HepG2 (cell line): ENCODE measurements around the gene ZSWIM7. TPM values are rescaled to one million over a fixed set of nuclear protein-coding genes. Genes with fewer than 3 reads are reported as not detected.

Source experiments
- ATAC-seq: fragments of 200-7000 bp; cut with Tn5 transposase; 3 replicates; pipeline ENCODE4 v1.9.1; 2020; ENCODE audit warnings: mild to moderate bottlenecking, moderate library complexity
- BruUV-seq: library from RNA; stranded (reverse); fragments of 400-500 nt; replicated peaks from 2 replicates; lab custom pipeline; 2021; lab: Mats Ljungman, UMichigan
- CTCF ChIA-PET: fragments of 300-600 bp; formaldehyde crosslinking; extraction: SDS; loops from one replicate; lab custom pipeline; 2021; ENCODE audit warnings: low total read pairs, inconsistent platforms, low intra/inter-chr PET ratio; lab: Yijun Ruan, JAX
- POLR2A ChIA-PET: fragments of 350-600 bp; sonication (Branson Sonifier 250); formaldehyde crosslinking; loops from one replicate; lab custom pipeline; 2020; ENCODE audit warnings: antibody characterized with exemption, inconsistent platforms; lab: Yijun Ruan, JAX
- DNase-seq: peaks from one replicate; pipeline ENCODE4 v3.0.0-alpha.2; 2015; ENCODE audit warnings: low spot score
- FAIRE-seq: peaks from 3 replicates; lab custom pipeline; 2011; peaks lifted over from hg19 to GRCh38; lab: Jason Lieb, UNC
- H2AFZ ChIP-seq: one replicate; pipeline ENCODE4 v1.6.1; 2011; ENCODE audit warnings: low read length, inconsistent platforms
- H3K27ac ChIP-seq: fragments of 300-600 bp; 3 replicates; pipeline ENCODE4 v1.8.0; 2011; ENCODE audit warnings: mixed run types, mild to moderate bottlenecking, mixed read lengths, low read length, inconsistent platforms; ENCODE audit not compliant: insufficient read depth; ENCODE audit errors: extremely low read length
- H3K27me3 ChIP-seq, 2 experiments: fragments of 200-600 bp in 1 of 2; 2 replicates in 1 of 2; 3 replicates in 1 of 2; pipeline versions ENCODE4 v1.6.0 to v1.8.0; 2011; ENCODE audit warnings: low read length in 2 of 2, mild to moderate bottlenecking in 2 of 2, moderate library complexity in 2 of 2, inconsistent platforms in 1 of 2; ENCODE audit not compliant: insufficient read depth in 2 of 2, control insufficient read depth in 1 of 2
- H3K36me3 ChIP-seq, 2 experiments: fragments of 200-600 bp in 1 of 2; replicated peaks in 1 of 2; 2 replicates in 1 of 2; 3 replicates in 1 of 2; pipeline versions ENCODE4 v1.5.1 to v1.8.0; 2011; ENCODE audit warnings: low read length in 2 of 2, inconsistent platforms in 1 of 2; ENCODE audit not compliant: insufficient read depth in 2 of 2, control insufficient read depth in 1 of 2
- H3K4me1 ChIP-seq: 2 replicates; pipeline ENCODE4 v1.5.1; 2012; ENCODE audit warnings: low read length, inconsistent platforms; ENCODE audit not compliant: insufficient read depth
- H3K4me2 ChIP-seq: 2 replicates; pipeline ENCODE4 v1.6.0; 2011; ENCODE audit warnings: low read depth, low read length, inconsistent platforms
- H3K4me3 ChIP-seq, 3 experiments: fragments of 200-600 bp in 1 of 3; sonication (generic), shearing (Covaris generic) in 1 of 3; replicated peaks in 1 of 3; 2 replicates each; pipeline ENCODE4 v1.5.1; 2011 to 2016; ENCODE audit warnings: low read length in 3 of 3, inconsistent platforms in 2 of 3, low read depth in 2 of 3, mild to moderate bottlenecking in 2 of 3, control low read depth in 1 of 3, mixed read lengths in 1 of 3; ENCODE audit not compliant: insufficient read depth in 1 of 3
- H3K79me2 ChIP-seq: one replicate; pipeline ENCODE4 v1.6.1; 2011; ENCODE audit warnings: low read length, inconsistent platforms; ENCODE audit not compliant: insufficient read depth
- H3K9ac ChIP-seq: 2 replicates; pipeline ENCODE4 v1.6.0; 2011; ENCODE audit warnings: mild to moderate bottlenecking, low read depth, low read length, inconsistent platforms; ENCODE audit not compliant: insufficient read depth
- H3K9me3 ChIP-seq: 2 replicates; pipeline ENCODE4 v1.5.1; 2012; ENCODE audit warnings: mild to moderate bottlenecking, low read length
- H4K20me1 ChIP-seq: 2 replicates; pipeline ENCODE4 v1.6.0; 2011; ENCODE audit warnings: inconsistent platforms, mild to moderate bottlenecking, low read length, moderate library complexity; ENCODE audit not compliant: insufficient read depth
- BCL3 ChIP-seq: sonication (generic); formaldehyde crosslinking; IDR thresholded peaks from 2 replicates; pipeline ENCODE4 v1.5.1; 2020; ENCODE audit warnings: mild to moderate bottlenecking, missing genetic modification reagents, moderate library complexity
- JDP2 ChIP-seq: sonication (generic); formaldehyde crosslinking; IDR thresholded peaks from 2 replicates; pipeline ENCODE4 v1.8.1; 2022; ENCODE audit warnings: missing genetic modification reagents, borderline replicate concordance
- KDM4B ChIP-seq: sonication (generic); formaldehyde crosslinking; IDR thresholded peaks from 2 replicates; pipeline ENCODE4 v1.4.0; 2020; ENCODE audit warnings: missing genetic modification reagents
- KMT2B ChIP-seq: IDR thresholded peaks from 2 replicates; pipeline ENCODE4 v1.6.1; 2016; ENCODE audit warnings: missing genetic modification reagents, missing compliant biosample characterization
- MTERF4 ChIP-seq: sonication (generic); formaldehyde crosslinking; IDR thresholded peaks from 2 replicates; pipeline ENCODE4 v1.8.0; 2023; ENCODE audit warnings: mild to moderate bottlenecking, missing genetic modification reagents
- PHF21A ChIP-seq: sonication (generic); formaldehyde crosslinking; IDR thresholded peaks from 2 replicates; pipeline ENCODE4 v1.5.0; 2020; ENCODE audit warnings: mild to moderate bottlenecking, missing genetic modification reagents
- PPARG ChIP-seq: conservative IDR thresholded peaks from 2 replicates; pipeline ENCODE4 v1.6.1; 2016; ENCODE audit warnings: missing biosample characterization, missing genetic modification reagents
- RNF2 ChIP-seq: fragments of 450-650 bp; conservative IDR thresholded peaks from 2 replicates; pipeline ENCODE4 v1.6.1; 2016; ENCODE audit warnings: low read depth
- SATB2 ChIP-seq: sonication (generic); formaldehyde crosslinking; IDR thresholded peaks from 2 replicates; pipeline ENCODE4 v1.5.0; 2020; ENCODE audit warnings: missing genetic modification reagents
- SMAD3 ChIP-seq: sonication (generic); formaldehyde crosslinking; IDR thresholded peaks from 2 replicates; pipeline ENCODE4 v1.4.0; 2020; ENCODE audit warnings: missing genetic modification reagents
- ZNF124 ChIP-seq: sonication (generic); formaldehyde crosslinking; IDR thresholded peaks from 2 replicates; pipeline ENCODE4 v1.4.0; 2020; ENCODE audit warnings: missing genetic modification reagents
- ZNF574 ChIP-seq: sonication (generic); formaldehyde crosslinking; IDR thresholded peaks from 2 replicates; pipeline ENCODE4 v1.4.0; 2020; ENCODE audit warnings: missing genetic modification reagents
- ZNF691 ChIP-seq: sonication (generic); formaldehyde crosslinking; IDR thresholded peaks from 2 replicates; pipeline ENCODE4 v1.4.0; 2020; ENCODE audit warnings: missing genetic modification reagents, low read depth, mild to moderate bottlenecking, borderline replicate concordance
- ZNF816 ChIP-seq: sonication (generic); formaldehyde crosslinking; IDR thresholded peaks from 2 replicates; pipeline ENCODE4 v1.8.0; 2022; ENCODE audit warnings: missing genetic modification reagents, mild to moderate bottlenecking, borderline replicate concordance
- WGBS: methylation state at CpG from one replicate; pipeline ENCODE4 v1.1.6; 2017; ENCODE audit warnings: low lambda C conversion rate; 5-methylcytosine and 5-hydroxymethylcytosine counted together
- in situ Hi-C: cut with HindIII; loops from 2 replicates; pipeline ENCODE4 v1.10.0; 2017; ENCODE audit warnings: low pct_unique_long_range_greater_than_20kb; ENCODE audit not compliant: extremely low pct_ligation_motif_present
- intact Hi-C: fragments of 100-400 bp; cut with micrococcal nuclease; formaldehyde crosslinking; loops from one replicate; pipeline ENCODE4 v1.10.0; 2022; ENCODE audit not compliant: unreplicated experiment
- polyA plus RNA-seq, 8 experiments: library from polyadenylated mRNA; depleted of rRNA in 3 of 8; stranded (reverse) in 7 of 8; unstranded in 1 of 8; fragments of >200 nt; fragmentation: Illumina TruSeq in 4 of 8; extraction: Trizol in 4 of 8; gene quantifications; 2 replicates each; pipeline versions ENCODE4 v1.2.1 to v1.2.3, GENCODE V29; 2011 to 2016; ENCODE audit warnings: low read depth in 4 of 8, missing spikeins in 1 of 8, mixed read lengths in 1 of 8; ENCODE audit not compliant: insufficient read depth in 1 of 8
- total RNA-seq, 5 experiments: library from RNA; depleted of rRNA; stranded (reverse); fragments of >200 nt; fragmentation: Illumina TruSeq; extraction: Trizol; gene quantifications; 2 replicates each; pipeline ENCODE4 v1.2.3, GENCODE V29; 2016; ENCODE audit warnings: low read depth in 1 of 5
- TF ChIP-seq, protein P1 (sequence below): IDR thresholded peaks from 2 replicates; pipeline ENCODE4 v1.6.1; 2016; ENCODE audit warnings: low read depth

The ZSWIM7 gene
- total and polyA plus RNA-seq, 2 of the 13 experiments (the other 11 are each of a cell fraction or from before 2014, with no cell fraction given), result 13.1 to 28.1 TPM

- no peak for FAIRE-seq
- TF ChIP-seq MTERF4 (no peak), SATB2 (CRISPR knock-in tag) (no peak), SMAD3 (CRISPR knock-in tag) (peak; percentile 47; the same call in 1 of the 2 replicates), JDP2 (CRISPR knock-in tag) (peak; percentile 12; the same call in 1 of the 2 replicates), PPARG (no peak), ZNF574 (CRISPR knock-in tag) (no peak), ZNF124 (no peak), ZNF816 (no peak), KMT2B (CRISPR knock-in tag) (no peak), RNF2 (0 out of 2 replicates have a peak, but pooled peaks have one; percentile 23), BCL3 (no peak), KDM4B (CRISPR knock-in tag) (0 out of 2 replicates have a peak, but pooled peaks have one; percentile 39), PHF21A (CRISPR knock-in tag) (no peak), ZNF691 (no peak)
- TF ChIP-seq, protein P1, sequence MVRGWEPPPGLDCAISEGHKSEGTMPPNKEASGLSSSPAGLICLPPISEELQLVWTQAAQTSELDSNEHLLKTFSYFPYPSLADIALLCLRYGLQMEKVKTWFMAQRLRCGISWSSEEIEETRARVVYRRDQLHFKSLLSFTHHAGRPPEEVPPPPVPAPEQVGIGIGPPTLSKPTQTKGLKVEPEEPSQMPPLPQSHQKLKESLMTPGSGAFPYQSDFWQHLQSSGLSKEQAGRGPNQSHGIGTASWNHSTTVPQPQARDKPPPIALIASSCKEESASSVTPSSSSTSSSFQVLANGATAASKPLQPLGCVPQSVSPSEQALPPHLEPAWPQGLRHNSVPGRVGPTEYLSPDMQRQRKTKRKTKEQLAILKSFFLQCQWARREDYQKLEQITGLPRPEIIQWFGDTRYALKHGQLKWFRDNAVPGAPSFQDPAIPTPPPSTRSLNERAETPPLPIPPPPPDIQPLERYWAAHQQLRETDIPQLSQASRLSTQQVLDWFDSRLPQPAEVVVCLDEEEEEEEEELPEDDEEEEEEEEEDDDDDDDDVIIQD (CRISPR knock-in tag), result no peak
These were observed 697 bp upstream of the ZSWIM7 start for GRCh38 chr17:15999974-16000827.

More at GRCh38 chr17:15999974-16000827, 697 bp upstream of the ZSWIM7 start:
- H3K9ac ChIP-seq, result peak overlapping the region; percentile 90
- peak overlapping the region; percentile 94 for H3K27ac ChIP-seq
- H3K79me2 ChIP-seq, result peaks cover 21% of the 10 kb centered on the region
- peaks cover 26% of the 10 kb centered on the region for H3K4me1 ChIP-seq
- POLR2A ChIA-PET, result interaction anchor here (1.0 to 2.4 kb wide), 10 partner anchors 11 to 301 kb away, joined by 3 to 18 read pairs (median 5); partner anchors contain the start of genes ADORA2B and ZNF286A
- H3K9me3 ChIP-seq, result no peaks in the 10 kb centered on the region
- H3K36me3 ChIP-seq, result peaks cover 13 to 35% of the 10 kb centered on the region in 2 experiments
- peak; percentile 15 for DNase-seq
- peak overlapping the region; percentile 86 for H3K4me2 ChIP-seq
- in situ Hi-C loops (loop anchor here (5.0 kb wide), 2 partner anchors 53 to 173 kb away; partner anchors contain the start of gene ADORA2B), intact Hi-C loops (loop anchor here (2.0 to 5.0 kb wide), 3 partner anchors 55 to 738 kb away; partner anchors contain the start of gene ADORA2B)
- peak overlapping the region; percentile 90 to 94 (median 91) for H3K4me3 ChIP-seq
- H3K27me3 ChIP-seq, result no peaks in the 10 kb centered on the region; a peak in 1 of 5 replicates
- no peaks in the 10 kb centered on the region for H4K20me1 ChIP-seq
- CTCF ChIA-PET, result interaction anchor here (1.4 to 2.5 kb wide), 2 partner anchors 55 to 171 kb away, joined by 7 to 16 read pairs; partner anchors contain the start of gene ADORA2B
- 3% methylated on average over 16 of the region's 64 CpGs for WGBS
- no TSS peak for BruUV-seq
- no peak for ATAC-seq
- H2AFZ ChIP-seq, result no peak overlapping the region
